HL-60 (cell line): ENCODE data around the gene AZU1.

Experiments
- DNase-seq, 2 experiments: peaks; one replicate each; pipeline ENCODE4 v3.0.0-alpha.2; 2010 to 2020; ENCODE audit warnings: low read depth in 1 of 2, low spot score in 1 of 2
- H3K27ac ChIP-seq: fragments of 250-450 bp; sonication (Bioruptor Pico); replicated peaks from 2 replicates; pipeline ENCODE4 v1.5.1; 2020; ENCODE audit warnings: mild to moderate bottlenecking, moderate library complexity
- H3K27me3 ChIP-seq: fragments of 250-450 bp; sonication (Bioruptor Pico); 2 replicates; pipeline ENCODE4 v1.5.1; 2021; ENCODE audit warnings: mild to moderate bottlenecking, moderate library complexity; ENCODE audit not compliant: insufficient read depth, poor library complexity, severe bottlenecking
- H3K4me3 ChIP-seq: replicated peaks from 2 replicates; pipeline ENCODE4 v1.5.1; 2011; ENCODE audit warnings: mild to moderate bottlenecking, control low read depth, low read length; ENCODE audit not compliant: insufficient read depth
- CTCF ChIP-seq: IDR thresholded peaks from one replicate; pipeline ENCODE4 v1.5.1; 2011; ENCODE audit warnings: low read length, control low read depth, inconsistent platforms; ENCODE audit not compliant: insufficient read depth
- GABPA ChIP-seq: IDR thresholded peaks from 2 replicates; pipeline ENCODE4 v1.6.1; 2012; ENCODE audit warnings: low read depth
- POLR2AphosphoS5 ChIP-seq: IDR thresholded peaks from 2 replicates; pipeline ENCODE4 v1.6.1; 2012; ENCODE audit warnings: low read depth
- REST ChIP-seq: IDR thresholded peaks from 2 replicates; pipeline ENCODE4 v1.6.1; 2012; ENCODE audit warnings: low read depth; ENCODE audit not compliant: insufficient replicate concordance
- SPI1 ChIP-seq: IDR thresholded peaks from 2 replicates; pipeline ENCODE4 v1.6.1; 2012; ENCODE audit warnings: low read depth, mild to moderate bottlenecking, borderline replicate concordance

Gene AZU1

GRCh38 chr19:861141-861755, 33.6 kb downstream of the AZU1 start:
- H3K4me3 ChIP-seq = peak overlapping the region; percentile 60
- no peaks in the 10 kb centered on the region for H3K27me3 ChIP-seq
- peak overlapping the region; percentile 27; the same call in 1 of the 2 replicates for H3K27ac ChIP-seq
- no peak for DNase-seq
- TF ChIP-seq POLR2AphosphoS5 (no peak), REST (no peak), SPI1 (no peak), GABPA (no peak), CTCF (no peak)

GRCh38 chr19:861756-862580, 34.3 kb downstream of the AZU1 start:
- TF ChIP-seq POLR2AphosphoS5 = no peak
- H3K27me3 ChIP-seq = no peaks in the 10 kb centered on the region
- peak; percentile 72 to 85 for DNase-seq
- peak overlapping the region; percentile 60 for H3K4me3 ChIP-seq
- peak overlapping the region; percentile 27; the same call in 1 of the 2 replicates for H3K27ac ChIP-seq

GRCh38 chr19:862581-863314, 35.1 kb downstream of the AZU1 start:
- peak in 1 of 2 experiments; percentile 58 for DNase-seq
- no peak overlapping the region for H3K4me3 ChIP-seq
- H3K27ac ChIP-seq = no peak overlapping the region
- no peaks in the 10 kb centered on the region for H3K27me3 ChIP-seq
- TF ChIP-seq REST (no peak), POLR2AphosphoS5 (peak; percentile 11; the same call in 1 of the 2 replicates)

GRCh38 chr19:863315-863620, 35.6 kb downstream of the AZU1 start:
- no peak overlapping the region for H3K4me3 ChIP-seq
- peak overlapping the region; percentile 67 for H3K27ac ChIP-seq
- TF ChIP-seq GABPA (no peak), POLR2AphosphoS5 (no peak; the same call in 1 of the 2 replicates), CTCF (no peak), REST (no peak), SPI1 (no peak)
- DNase-seq = no peak
- H3K27me3 ChIP-seq = no peaks in the 10 kb centered on the region
